SK-N-SH treated with all-trans-retinoic acid at 6 μM for 48 hours (cell line): ENCODE results near the gene SEMA4F.

ENCODE experiments used
- ARNTL ChIP-seq: fragments of 450-650 bp; formaldehyde crosslinking; IDR thresholded peaks from 2 replicates; pipeline ENCODE4 v1.5.0; 2020; ENCODE audit warnings: low read depth, mild to moderate bottlenecking, moderate library complexity, borderline replicate concordance
- ESRRG ChIP-seq: fragments of 250-450 bp; sonication (Bioruptor Pico); IDR thresholded peaks from 2 replicates; pipeline ENCODE4 v1.6.1; 2021; ENCODE audit warnings: mild to moderate bottlenecking
- RARB ChIP-seq: fragments of 250-450 bp; sonication (Bioruptor Pico); IDR thresholded peaks from 2 replicates; pipeline ENCODE4 v1.8.0; 2021; ENCODE audit warnings: mild to moderate bottlenecking, moderate library complexity
- SNAI2 ChIP-seq: fragments of 250-450 bp; sonication (Bioruptor Pico); IDR thresholded peaks from 2 replicates; pipeline ENCODE4 v1.5.0; 2020; ENCODE audit warnings: mild to moderate bottlenecking, moderate library complexity
- TCF4 ChIP-seq: fragments of 250-450 bp; sonication (Bioruptor Pico); IDR thresholded peaks from 2 replicates; pipeline ENCODE4 v1.8.0; 2021; ENCODE audit warnings: mild to moderate bottlenecking, moderate library complexity, borderline replicate concordance
- ZC3H10 ChIP-seq: fragments of 250-450 bp; sonication (Bioruptor Pico); IDR thresholded peaks from 2 replicates; pipeline ENCODE4 v1.5.1; 2021; ENCODE audit warnings: mild to moderate bottlenecking, moderate library complexity
- ZFP3 ChIP-seq: fragments of 250-450 bp; sonication (Bioruptor Pico); IDR thresholded peaks from 2 replicates; pipeline ENCODE4 v1.5.0; 2020; ENCODE audit warnings: mild to moderate bottlenecking, moderate library complexity
- ZFP30 ChIP-seq: fragments of 450-650 bp; formaldehyde crosslinking; IDR thresholded peaks from 2 replicates; pipeline ENCODE4 v1.5.0; 2022; ENCODE audit warnings: mild to moderate bottlenecking, moderate library complexity
- ZNF565 ChIP-seq: fragments of 450-650 bp; formaldehyde crosslinking; conservative IDR thresholded peaks from 2 replicates; pipeline ENCODE4 v1.5.0; 2020; ENCODE audit warnings: low read depth, mild to moderate bottlenecking, moderate library complexity
- ZNF8 ChIP-seq: fragments of 450-650 bp; formaldehyde crosslinking; IDR thresholded peaks from 2 replicates; pipeline ENCODE4 v1.5.0; 2020; ENCODE audit warnings: mild to moderate bottlenecking, moderate library complexity
- TF ChIP-seq, protein P1 (sequence below): fragments of 250-450 bp; sonication (Bioruptor Pico); IDR thresholded peaks from 2 replicates; pipeline ENCODE4 v1.8.0; 2021; ENCODE audit warnings: low read depth, mild to moderate bottlenecking, moderate library complexity, borderline replicate concordance

DNA sequence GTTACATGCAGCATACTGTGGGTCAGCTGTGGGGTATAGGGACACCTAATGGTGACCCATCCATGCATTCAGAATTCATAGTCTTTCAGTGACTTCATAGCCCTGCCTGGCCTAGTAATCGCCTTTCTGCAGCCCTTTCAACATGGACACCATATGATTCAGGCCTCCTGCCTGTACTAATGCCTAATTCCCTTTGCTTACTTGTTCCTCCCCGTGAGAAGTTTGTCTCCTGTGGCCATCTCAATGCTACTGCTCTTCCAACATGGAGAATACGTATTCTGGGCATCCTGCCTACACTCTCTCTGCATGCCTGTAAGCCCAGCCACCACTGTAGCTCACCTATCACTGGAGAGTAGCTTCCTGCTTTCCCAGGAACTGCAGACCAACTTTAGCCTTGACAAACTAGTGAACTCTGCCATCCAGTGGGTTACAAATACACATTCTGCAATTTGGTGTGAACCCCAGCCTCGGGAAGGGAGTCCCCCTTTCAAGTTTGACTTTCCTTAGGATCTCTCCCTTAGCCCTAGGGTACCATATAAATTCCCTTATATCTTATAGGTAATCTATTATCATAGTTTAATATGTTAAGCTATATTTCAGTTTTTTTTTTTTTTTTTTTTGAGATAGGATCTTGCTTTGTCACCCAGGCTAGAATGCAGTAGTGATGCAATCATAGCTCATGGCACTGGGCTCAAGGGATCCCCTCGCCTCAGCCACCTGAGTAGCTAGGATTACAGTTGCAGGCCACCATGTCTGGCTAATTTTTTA, 28.2 kb upstream of the SEMA4F start:
- TF ChIP-seq, protein P1, sequence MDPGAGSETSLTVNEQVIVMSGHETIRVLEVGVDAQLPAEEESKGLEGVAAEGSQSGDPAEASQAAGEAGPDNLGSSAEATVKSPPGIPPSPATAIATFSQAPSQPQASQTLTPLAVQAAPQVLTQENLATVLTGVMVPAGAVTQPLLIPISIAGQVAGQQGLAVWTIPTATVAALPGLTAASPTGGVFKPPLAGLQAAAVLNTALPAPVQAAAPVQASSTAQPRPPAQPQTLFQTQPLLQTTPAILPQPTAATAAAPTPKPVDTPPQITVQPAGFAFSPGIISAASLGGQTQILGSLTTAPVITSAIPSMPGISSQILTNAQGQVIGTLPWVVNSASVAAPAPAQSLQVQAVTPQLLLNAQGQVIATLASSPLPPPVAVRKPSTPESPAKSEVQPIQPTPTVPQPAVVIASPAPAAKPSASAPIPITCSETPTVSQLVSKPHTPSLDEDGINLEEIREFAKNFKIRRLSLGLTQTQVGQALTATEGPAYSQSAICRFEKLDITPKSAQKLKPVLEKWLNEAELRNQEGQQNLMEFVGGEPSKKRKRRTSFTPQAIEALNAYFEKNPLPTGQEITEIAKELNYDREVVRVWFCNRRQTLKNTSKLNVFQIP, result no peak
- TF ChIP-seq ZFP30 (CRISPR knock-in tag), result no peak
- no peak for TF ChIP-seq ZFP3 (CRISPR knock-in tag)
- TF ChIP-seq ESRRG (CRISPR knock-in tag), result no peak
- no peak for TF ChIP-seq ZNF565 (CRISPR knock-in tag)
- no peak for TF ChIP-seq SNAI2
- no peak for TF ChIP-seq ZNF8 (CRISPR knock-in tag)
- no peak for TF ChIP-seq ZC3H10
- no peak for TF ChIP-seq RARB (CRISPR knock-in tag)
- no peak for TF ChIP-seq TCF4 (CRISPR knock-in tag)
- TF ChIP-seq ARNTL (CRISPR knock-in tag), result no peak
